OCI-LY3 (cell line): ENCODE measurements around the gene ZMYM5.
"Not testable (repeated sequence)": the region's sequence is repeated elsewhere in the genome, so short reads cannot be mapped to it uniquely, and the experiment has no call there.

Experiments
- H2AFZ ChIP-seq: fragments of 200-600, 300-600 bp; shearing (Covaris generic); 2 replicates; pipeline ENCODE4 v1.6.0; 2014; ENCODE audit warnings: antibody characterized with exemption, low read depth, low read length
- H3K27ac ChIP-seq: fragments of 200-600, 300-600 bp; sonication (generic); 2 replicates; pipeline ENCODE4 v1.5.1; 2014; ENCODE audit warnings: mild to moderate bottlenecking, low read length, moderate library complexity, mixed read lengths
- H3K27me3 ChIP-seq: fragments of 200-600, 300-600 bp; sonication (generic); 2 replicates; pipeline ENCODE4 v1.6.1; 2014; ENCODE audit warnings: low read depth, low read length, mixed read lengths
- H3K36me3 ChIP-seq: fragments of 200-600, 300-600 bp; sonication (generic); replicated peaks from 2 replicates; pipeline ENCODE3; 2014; ENCODE audit warnings: low read depth, low read length, mixed read lengths
- H3K4me1 ChIP-seq: fragments of 300-600, 200-600 bp; sonication (generic); 2 replicates; pipeline ENCODE4 v1.6.1; 2014; ENCODE audit warnings: low read length, mixed read lengths
- H3K4me2 ChIP-seq: fragments of 200-600, 300-600 bp; sonication (generic); 2 replicates; pipeline ENCODE4 v1.6.1; 2014; ENCODE audit warnings: low read length, mixed read lengths
- H3K4me3 ChIP-seq: fragments of 300-600, 200-600 bp; sonication (generic); 2 replicates; pipeline ENCODE4 v1.5.1; 2014; ENCODE audit warnings: antibody characterized with exemption, mild to moderate bottlenecking, low read length, moderate library complexity
- H3K79me2 ChIP-seq: fragments of 300-600, 200-600 bp; shearing (Covaris generic); 2 replicates; pipeline ENCODE4 v1.6.1; 2014; ENCODE audit warnings: mild to moderate bottlenecking, low read length, mixed read lengths
- H3K9ac ChIP-seq: fragments of 300-600, 200-600 bp; shearing (Covaris generic); 2 replicates; pipeline ENCODE4 v1.6.0; 2014; ENCODE audit warnings: mild to moderate bottlenecking, low read length, moderate library complexity
- H3K9me3 ChIP-seq: fragments of 200-600, 300-600 bp; shearing (Covaris generic); 2 replicates; pipeline ENCODE4 v1.6.1; 2014; ENCODE audit warnings: low read length, mixed read lengths; ENCODE audit not compliant: insufficient read depth
- H4K20me1 ChIP-seq: fragments of 200-600, 300-600 bp; sonication (generic); 2 replicates; pipeline ENCODE4 v1.6.1; 2016; ENCODE audit warnings: low read length, mixed read lengths; ENCODE audit not compliant: insufficient read depth
- CTCF ChIP-seq: fragments of 200-600, 300-600 bp; sonication (generic); IDR thresholded peaks from 2 replicates; pipeline ENCODE4 v1.5.1; 2014; ENCODE audit warnings: antibody characterized with exemption, low read length, low read depth
- EZH2phosphoT487 ChIP-seq: fragments of 200-600 bp; shearing (Covaris generic); IDR thresholded peaks from 2 replicates; pipeline ENCODE4 v1.6.1; 2018; ENCODE audit warnings: antibody characterized with exemption, mixed run types, low read depth

The ZMYM5 gene

GRCh38 chr13:19794631-19795030 lies 68.8 kb downstream of the ZMYM5 start:
- Histone ChIP-seq H3K27me3 (no peaks in the 10 kb centered on the region), H3K4me3 (no peak overlapping the region), H4K20me1 (no peaks in the 10 kb centered on the region), H3K9ac (no peak overlapping the region), H3K36me3 (no peaks in the 10 kb centered on the region), H3K79me2 (no peaks in the 10 kb centered on the region), H3K27ac (no peak overlapping the region), H3K4me2 (no peak overlapping the region), H3K4me1 (no peaks in the 10 kb centered on the region), H2AFZ (no peak overlapping the region), H3K9me3 (no peaks in the 10 kb centered on the region)
- TF ChIP-seq EZH2phosphoT487 (no peak), CTCF (no peak)

- H3K4me2 ChIP-seq, result no peak overlapping the region
- TF ChIP-seq CTCF (no peak), EZH2phosphoT487 (no peak)
These were observed 71.4 kb downstream of the ZMYM5 start for GRCh38 chr13:19791953-19792537.

GRCh38 chr13:19782727-19783682 lies 80.4 kb downstream of the ZMYM5 start, which contains the start of gene PSPC1:
TSS of gene PSPC1 (minus strand) at chr13:19782945. CDS start at chr13:19782757, 188 bp downstream.
- peak within 1 kb of the TSS; percentile 96 for H3K9ac ChIP-seq
- not testable (repeated sequence) for H3K4me1 ChIP-seq, H3K27me3 ChIP-seq, H3K9me3 ChIP-seq, H4K20me1 ChIP-seq
- peak within 1 kb of the TSS; percentile 74 for H3K4me2 ChIP-seq
- peak within 1 kb of the TSS; percentile 91 for H3K4me3 ChIP-seq
- peaks cover 15% of the 10 kb centered on the region for H3K36me3 ChIP-seq
- H3K79me2 ChIP-seq, result peaks cover 24% of the 10 kb centered on the region
- H2AFZ ChIP-seq, result peak within 1 kb of the TSS; percentile 45
- peak within 1 kb of the TSS; percentile 79 for H3K27ac ChIP-seq

More at GRCh38 chr13:19791953-19792537, 71.4 kb downstream of the ZMYM5 start:
- no peaks in the 10 kb centered on the region for H4K20me1 ChIP-seq
- no peaks in the 10 kb centered on the region for H3K9me3 ChIP-seq
- no peaks in the 10 kb centered on the region for H3K27me3 ChIP-seq
- H2AFZ ChIP-seq, result no peak overlapping the region
- H3K4me3 ChIP-seq, result no peak overlapping the region
- H3K9ac ChIP-seq, result no peak overlapping the region
- H3K4me1 ChIP-seq, result no peaks in the 10 kb centered on the region
- no peaks in the 10 kb centered on the region for H3K36me3 ChIP-seq
- no peaks in the 10 kb centered on the region for H3K79me2 ChIP-seq
- no peak overlapping the region for H3K27ac ChIP-seq

GRCh38 chr13:19782049-19782726 lies 81.3 kb downstream of the ZMYM5 start:
- 0 out of 2 replicates have a peak overlapping the region, but pooled peaks have one; percentile 45 for H2AFZ ChIP-seq
- TF ChIP-seq CTCF (no peak), EZH2phosphoT487 (no peak)
- peaks cover 2% of the 10 kb centered on the region; the same call in 1 of the 2 replicates for H4K20me1 ChIP-seq
- H3K9me3 ChIP-seq, result no peaks in the 10 kb centered on the region
- peak overlapping the region; percentile 74 for H3K4me2 ChIP-seq
- H3K4me1 ChIP-seq, result peaks cover 4% of the 10 kb centered on the region; the same call in 1 of the 2 replicates
- peaks cover 15% of the 10 kb centered on the region for H3K36me3 ChIP-seq
- peak overlapping the region; percentile 96 for H3K9ac ChIP-seq
- peak overlapping the region; percentile 79 for H3K27ac ChIP-seq
- peaks cover 32% of the 10 kb centered on the region for H3K79me2 ChIP-seq
- peak overlapping the region; percentile 91 for H3K4me3 ChIP-seq
- H3K27me3 ChIP-seq, result no peaks in the 10 kb centered on the region
